AG10803 (cell line): ENCODE results near the gene TARS3.

Experiments
- DNase-seq: peaks from one replicate; pipeline ENCODE4 v3.0.0; 2010; ENCODE audit warnings: low read depth
- H3K4me3 ChIP-seq: 2 replicates; pipeline ENCODE4 v1.5.1; 2011; ENCODE audit warnings: mild to moderate bottlenecking, low read length, control low read depth
- CTCF ChIP-seq: conservative IDR thresholded peaks from 2 replicates; pipeline ENCODE4 v1.5.1; 2011; ENCODE audit warnings: mild to moderate bottlenecking, low read length, control low read depth, inconsistent platforms

TARS3 gene

GRCh38 chr15:101607108-101607507 is 117.2 kb downstream of the TARS3 start:
- no peak for TF ChIP-seq CTCF
- H3K4me3 ChIP-seq = no peak overlapping the region
- DNase-seq = no peak

DNA sequence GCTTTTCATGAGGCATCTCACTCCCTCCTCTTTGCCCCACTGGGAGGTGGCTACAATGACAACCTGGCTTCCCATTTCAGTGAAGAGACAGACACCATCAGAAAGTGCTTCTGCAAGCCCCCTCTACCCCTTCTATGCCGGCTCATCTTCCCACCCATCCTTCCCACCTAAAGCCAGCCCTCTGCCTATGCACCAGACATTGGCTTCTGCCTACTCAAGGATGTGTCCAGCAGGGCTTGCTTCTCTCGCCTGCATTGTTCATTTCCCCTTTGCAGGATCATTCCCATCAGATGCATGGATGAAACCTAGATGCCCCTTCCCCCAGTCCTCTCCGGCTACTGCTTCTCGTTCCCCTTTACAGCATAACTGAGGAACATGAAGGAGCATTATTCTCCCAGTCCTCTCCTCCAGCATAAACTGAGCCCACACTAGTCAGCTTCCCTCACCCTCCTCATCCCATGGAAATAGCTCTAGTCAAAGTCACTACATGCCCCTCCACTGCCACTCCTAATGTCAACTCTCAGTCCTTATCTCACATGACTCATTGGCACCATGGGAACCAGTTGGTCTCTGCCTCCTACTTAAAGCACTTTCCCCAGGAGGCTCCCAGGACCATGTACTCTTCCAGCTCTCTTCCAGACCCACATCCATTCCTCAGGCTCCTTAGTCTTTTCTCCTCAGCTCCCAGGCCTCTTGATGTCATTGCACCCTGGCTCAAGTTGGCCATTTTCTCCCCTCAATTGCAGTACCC is 120.0 kb downstream of the TARS3 start:
- TF ChIP-seq CTCF = no peak
- DNase-seq = no peak
- H3K4me3 ChIP-seq = no peak overlapping the region
